HepG2 (cell line): ENCODE measurements around the gene FMNL2. TPM values are rescaled to one million over a fixed set of nuclear protein-coding genes. Genes with fewer than 3 reads are reported as not detected.

Source experiments
- ASH2L ChIP-seq: fragments of 300-600, 200-600 bp; sonication (generic); IDR thresholded peaks from 2 replicates; pipeline ENCODE4 v1.7.0; 2017; ENCODE audit warnings: low read depth, mild to moderate bottlenecking, moderate library complexity, mixed read lengths, low read length; ENCODE audit not compliant: insufficient read length
- HCFC1 ChIP-seq: fragments of 150-350 bp; IDR thresholded peaks from 2 replicates; pipeline ENCODE4 v1.6.1; 2014; ENCODE audit warnings: low read depth, low read length
- HIVEP1 ChIP-seq: sonication (generic); formaldehyde crosslinking; IDR thresholded peaks from 2 replicates; pipeline ENCODE4 v1.4.0; 2020; ENCODE audit warnings: mild to moderate bottlenecking, missing genetic modification reagents
- HNRNPK ChIP-seq: fragments of 200-400 bp; formaldehyde crosslinking; IDR thresholded peaks from 2 replicates; pipeline ENCODE4 v1.6.1; 2018; ENCODE audit warnings: low read length, low read depth, moderate library complexity, mild to moderate bottlenecking; ENCODE audit not compliant: poor library complexity, severe bottlenecking
- IKZF4 ChIP-seq: sonication (generic); formaldehyde crosslinking; IDR thresholded peaks from 2 replicates; pipeline ENCODE4 v1.5.1; 2020; ENCODE audit warnings: borderline replicate concordance, mild to moderate bottlenecking, low read depth, missing genetic modification reagents; ENCODE audit errors: not compliant biosample characterization
- JARID2 ChIP-seq: sonication (generic); formaldehyde crosslinking; IDR thresholded peaks from 2 replicates; pipeline ENCODE4 v1.8.1; 2023; ENCODE audit warnings: missing genetic modification reagents, inconsistent platforms; ENCODE audit not compliant: insufficient replicate concordance
- MED8 ChIP-seq: sonication (generic); formaldehyde crosslinking; IDR thresholded peaks from 2 replicates; pipeline ENCODE4 v1.8.1; 2023; ENCODE audit warnings: mild to moderate bottlenecking, missing genetic modification reagents; ENCODE audit not compliant: insufficient replicate concordance
- NFKB2 ChIP-seq: sonication (generic); formaldehyde crosslinking; IDR thresholded peaks from 2 replicates; pipeline ENCODE4 v1.4.0; 2020; ENCODE audit warnings: missing genetic modification reagents, borderline replicate concordance
- PITX1 ChIP-seq: sonication (generic); formaldehyde crosslinking; IDR thresholded peaks from 2 replicates; pipeline ENCODE4 v1.5.1; 2020; ENCODE audit warnings: mild to moderate bottlenecking, missing genetic modification reagents
- SMAD9 ChIP-seq: sonication (generic); formaldehyde crosslinking; IDR thresholded peaks from 2 replicates; pipeline ENCODE4 v1.5.1; 2020; ENCODE audit warnings: mild to moderate bottlenecking, missing genetic modification reagents
- SNRNP70 ChIP-seq: fragments of 200-400 bp; formaldehyde crosslinking; IDR thresholded peaks from 2 replicates; pipeline ENCODE4 v1.6.1; 2017; ENCODE audit warnings: mild to moderate bottlenecking, low read depth, low read length, moderate library complexity
- SRSF4 ChIP-seq: fragments of 200-400 bp; formaldehyde crosslinking; IDR thresholded peaks from one replicate; pipeline ENCODE4 v1.6.1; 2018; ENCODE audit warnings: mild to moderate bottlenecking, low read depth, low read length, moderate library complexity; ENCODE audit not compliant: poor library complexity, severe bottlenecking
- THYN1 ChIP-seq: sonication (generic); formaldehyde crosslinking; IDR thresholded peaks from 2 replicates; pipeline ENCODE4 v1.8.1; 2023; ENCODE audit warnings: low read depth, mild to moderate bottlenecking, moderate library complexity, missing genetic modification reagents, borderline replicate concordance
- ZBTB20 ChIP-seq: sonication (generic); formaldehyde crosslinking; IDR thresholded peaks from 2 replicates; pipeline ENCODE4 v1.8.1; 2023; ENCODE audit warnings: missing genetic modification reagents, low read depth, mild to moderate bottlenecking, borderline replicate concordance
- ZNF207 ChIP-seq: fragments of 450-650 bp; IDR thresholded peaks from 2 replicates; pipeline ENCODE4 v1.6.1; 2016; ENCODE audit warnings: antibody characterized with exemption, borderline replicate concordance
- ZNF558 ChIP-seq: sonication (generic); formaldehyde crosslinking; IDR thresholded peaks from 2 replicates; pipeline ENCODE4 v1.9.0; 2022; ENCODE audit warnings: mild to moderate bottlenecking, missing genetic modification reagents, borderline replicate concordance
- ZNF605 ChIP-seq: sonication (generic); formaldehyde crosslinking; IDR thresholded peaks from 2 replicates; pipeline ENCODE4 v1.8.0; 2022; ENCODE audit warnings: mild to moderate bottlenecking, missing genetic modification reagents
- polyA plus RNA-seq, 8 experiments: library from polyadenylated mRNA; depleted of rRNA in 3 of 8; stranded (reverse) in 7 of 8; unstranded in 1 of 8; fragments of >200 nt; fragmentation: Illumina TruSeq in 4 of 8; extraction: Trizol in 4 of 8; gene quantifications; 2 replicates each; pipeline versions ENCODE4 v1.2.1 to v1.2.3, GENCODE V29; 2011 to 2016; ENCODE audit warnings: low read depth in 4 of 8, missing spikeins in 1 of 8, mixed read lengths in 1 of 8; ENCODE audit not compliant: insufficient read depth in 1 of 8
- total RNA-seq, 5 experiments: library from RNA; depleted of rRNA; stranded (reverse); fragments of >200 nt; fragmentation: Illumina TruSeq; extraction: Trizol; gene quantifications; 2 replicates each; pipeline ENCODE4 v1.2.3, GENCODE V29; 2016; ENCODE audit warnings: low read depth in 1 of 5
- TF ChIP-seq, protein P1 (sequence below): sonication (generic); formaldehyde crosslinking; IDR thresholded peaks from 2 replicates; pipeline ENCODE4 v1.5.0; 2020; ENCODE audit warnings: mild to moderate bottlenecking, missing genetic modification reagents
- TF ChIP-seq, protein P2 (sequence below), 2 experiments: fragments of 450-650 bp in 1 of 2; sonication (generic) in 1 of 2; formaldehyde crosslinking; IDR thresholded peaks; 2 replicates each; pipeline versions ENCODE4 v1.5.0 to v1.8.0; 2020 to 2022; ENCODE audit warnings: mild to moderate bottlenecking in 1 of 2, missing genetic modification reagents in 1 of 2
- TF ChIP-seq, protein P3 (sequence below): sonication (generic); formaldehyde crosslinking; IDR thresholded peaks from 2 replicates; pipeline ENCODE4 v1.4.0; 2020; ENCODE audit warnings: missing genetic modification reagents
- TF ChIP-seq, protein P4 (sequence below): sonication (generic); formaldehyde crosslinking; IDR thresholded peaks from 2 replicates; pipeline ENCODE4 v1.8.0; 2022; ENCODE audit warnings: missing genetic modification reagents, low read depth, mild to moderate bottlenecking, borderline replicate concordance
- TF ChIP-seq, protein P5 (sequence below): sonication (generic); formaldehyde crosslinking; conservative IDR thresholded peaks from 2 replicates; pipeline ENCODE4 v1.4.0; 2020; ENCODE audit warnings: missing genetic modification reagents

Gene FMNL2
- total and polyA plus RNA-seq, 2 of the 13 experiments (the other 11 are each of a cell fraction or from before 2014, with no cell fraction given): 66.5 to 67.7 TPM

DNA sequence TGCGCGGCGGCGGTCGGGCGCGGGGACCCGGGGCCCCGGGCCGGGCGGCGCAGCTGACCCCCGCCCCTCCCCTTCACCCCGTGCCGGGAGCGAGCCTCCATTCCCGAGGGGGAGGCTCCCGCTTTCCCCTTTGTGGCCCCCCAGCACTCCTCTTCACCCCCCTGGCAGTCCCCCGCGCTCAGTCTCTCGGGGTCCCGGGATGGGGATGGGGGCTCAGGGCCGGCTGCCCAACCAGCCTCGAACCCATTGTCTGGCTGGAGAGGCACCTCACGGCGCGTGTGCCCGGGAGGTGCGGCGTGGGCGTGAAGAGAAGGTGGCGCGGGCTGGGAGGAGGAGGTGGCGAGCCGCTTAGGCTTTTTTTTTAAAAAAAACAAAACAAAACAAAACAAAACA lies 748 bp downstream of the FMNL2 start (continued):
- TF ChIP-seq HIVEP1 (CRISPR knock-in tag) (0 out of 2 replicates have a peak, but pooled peaks have one; percentile 28), SNRNP70 (no peak), ZNF207 (no peak), HNRNPK (peak; percentile 1), JARID2 (CRISPR knock-in tag) (no peak), ZNF558 (no peak), ASH2L (peak; percentile 23), MED8 (no peak), PITX1 (CRISPR knock-in tag) (no peak), ZBTB20 (CRISPR knock-in tag) (no peak; the same call in 1 of the 2 replicates), NFKB2 (CRISPR knock-in tag) (no peak), HCFC1 (no peak), SMAD9 (no peak), ZNF605 (CRISPR knock-in tag) (no peak), IKZF4 (CRISPR knock-in tag) (no peak), SRSF4 (no peak), THYN1 (CRISPR knock-in tag) (no peak)
- TF ChIP-seq, protein P1, sequence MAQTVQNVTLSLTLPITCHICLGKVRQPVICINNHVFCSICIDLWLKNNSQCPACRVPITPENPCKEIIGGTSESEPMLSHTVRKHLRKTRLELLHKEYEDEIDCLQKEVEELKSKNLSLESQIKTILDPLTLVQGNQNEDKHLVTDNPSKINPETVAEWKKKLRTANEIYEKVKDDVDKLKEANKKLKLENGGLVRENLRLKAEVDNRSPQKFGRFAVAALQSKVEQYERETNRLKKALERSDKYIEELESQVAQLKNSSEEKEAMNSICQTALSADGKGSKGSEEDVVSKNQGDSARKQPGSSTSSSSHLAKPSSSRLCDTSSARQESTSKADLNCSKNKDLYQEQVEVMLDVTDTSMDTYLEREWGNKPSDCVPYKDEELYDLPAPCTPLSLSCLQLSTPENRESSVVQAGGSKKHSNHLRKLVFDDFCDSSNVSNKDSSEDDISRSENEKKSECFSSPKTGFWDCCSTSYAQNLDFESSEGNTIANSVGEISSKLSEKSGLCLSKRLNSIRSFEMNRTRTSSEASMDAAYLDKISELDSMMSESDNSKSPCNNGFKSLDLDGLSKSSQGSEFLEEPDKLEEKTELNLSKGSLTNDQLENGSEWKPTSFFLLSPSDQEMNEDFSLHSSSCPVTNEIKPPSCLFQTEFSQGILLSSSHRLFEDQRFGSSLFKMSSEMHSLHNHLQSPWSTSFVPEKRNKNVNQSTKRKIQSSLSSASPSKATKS: 0 out of 2 replicates have a peak, but pooled peaks have one; percentile 25
- TF ChIP-seq, protein P2, sequence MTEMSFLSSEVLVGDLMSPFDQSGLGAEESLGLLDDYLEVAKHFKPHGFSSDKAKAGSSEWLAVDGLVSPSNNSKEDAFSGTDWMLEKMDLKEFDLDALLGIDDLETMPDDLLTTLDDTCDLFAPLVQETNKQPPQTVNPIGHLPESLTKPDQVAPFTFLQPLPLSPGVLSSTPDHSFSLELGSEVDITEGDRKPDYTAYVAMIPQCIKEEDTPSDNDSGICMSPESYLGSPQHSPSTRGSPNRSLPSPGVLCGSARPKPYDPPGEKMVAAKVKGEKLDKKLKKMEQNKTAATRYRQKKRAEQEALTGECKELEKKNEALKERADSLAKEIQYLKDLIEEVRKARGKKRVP (CRISPR knock-in tag; IDR thresholded peaks at IDR 0.05): no peak
- TF ChIP-seq, protein P3, sequence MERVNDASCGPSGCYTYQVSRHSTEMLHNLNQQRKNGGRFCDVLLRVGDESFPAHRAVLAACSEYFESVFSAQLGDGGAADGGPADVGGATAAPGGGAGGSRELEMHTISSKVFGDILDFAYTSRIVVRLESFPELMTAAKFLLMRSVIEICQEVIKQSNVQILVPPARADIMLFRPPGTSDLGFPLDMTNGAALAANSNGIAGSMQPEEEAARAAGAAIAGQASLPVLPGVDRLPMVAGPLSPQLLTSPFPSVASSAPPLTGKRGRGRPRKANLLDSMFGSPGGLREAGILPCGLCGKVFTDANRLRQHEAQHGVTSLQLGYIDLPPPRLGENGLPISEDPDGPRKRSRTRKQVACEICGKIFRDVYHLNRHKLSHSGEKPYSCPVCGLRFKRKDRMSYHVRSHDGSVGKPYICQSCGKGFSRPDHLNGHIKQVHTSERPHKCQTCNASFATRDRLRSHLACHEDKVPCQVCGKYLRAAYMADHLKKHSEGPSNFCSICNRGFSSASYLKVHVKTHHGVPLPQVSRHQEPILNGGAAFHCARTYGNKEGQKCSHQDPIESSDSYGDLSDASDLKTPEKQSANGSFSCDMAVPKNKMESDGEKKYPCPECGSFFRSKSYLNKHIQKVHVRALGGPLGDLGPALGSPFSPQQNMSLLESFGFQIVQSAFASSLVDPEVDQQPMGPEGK (CRISPR knock-in tag): peak; percentile 54; the same call in 1 of the 2 replicates
- TF ChIP-seq, protein P4, sequence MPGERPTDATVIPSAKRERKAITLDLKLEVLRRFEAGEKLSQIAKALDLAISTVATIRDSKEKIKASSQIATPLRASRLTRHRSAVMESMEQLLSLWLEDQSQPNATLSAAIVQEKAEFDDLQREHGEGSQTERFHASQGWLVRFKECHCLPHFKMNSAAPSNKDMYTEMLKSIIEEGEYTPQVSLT: no peak
- TF ChIP-seq, protein P5, sequence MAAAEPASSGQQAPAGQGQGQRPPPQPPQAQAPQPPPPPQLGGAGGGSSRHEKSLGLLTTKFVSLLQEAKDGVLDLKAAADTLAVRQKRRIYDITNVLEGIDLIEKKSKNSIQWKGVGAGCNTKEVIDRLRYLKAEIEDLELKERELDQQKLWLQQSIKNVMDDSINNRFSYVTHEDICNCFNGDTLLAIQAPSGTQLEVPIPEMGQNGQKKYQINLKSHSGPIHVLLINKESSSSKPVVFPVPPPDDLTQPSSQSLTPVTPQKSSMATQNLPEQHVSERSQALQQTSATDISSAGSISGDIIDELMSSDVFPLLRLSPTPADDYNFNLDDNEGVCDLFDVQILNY: no peak
